Measurements from ENCODE around the gene TIMM22.

- TF ChIP-seq CTCF (IDR thresholded peaks at IDR 0.05): no peak
- no peak for TF ChIP-seq POLR2AphosphoS5 (IDR thresholded peaks at IDR 0.05)
These were observed 39.9 kb downstream of the TIMM22 start for GRCh38 chr17:1036845-1037237.

Measured in stomach (tissue), 4 donors.